Osteocyte (in vitro differentiated cells): ENCODE measurements around the gene OR8A1. TPM values are rescaled to one million over a fixed set of nuclear protein-coding genes. Genes with fewer than 3 reads are reported as not detected.

Experiments
- DNase-seq: peaks from one replicate; pipeline ENCODE4 v3.0.0; 2021; ENCODE audit warnings: mixed read lengths; ENCODE audit not compliant: unreplicated experiment; ENCODE audit errors: extremely low spot score
- H3K27ac Mint-ChIP-seq: one replicate; pipeline ENCODE4 v1.8.0; 2021; ENCODE audit warnings: mild to moderate bottlenecking, mixed read lengths; ENCODE audit not compliant: unreplicated experiment
- H3K27me3 Mint-ChIP-seq: one replicate; pipeline ENCODE4 v1.8.0; 2021; ENCODE audit warnings: mixed read lengths; ENCODE audit not compliant: unreplicated experiment
- H3K36me3 Mint-ChIP-seq: one replicate; pipeline ENCODE4 v1.8.0; 2021; ENCODE audit warnings: mixed read lengths; ENCODE audit not compliant: unreplicated experiment
- H3K4me1 Mint-ChIP-seq: one replicate; pipeline ENCODE4 v1.8.0; 2021; ENCODE audit warnings: mixed read lengths; ENCODE audit not compliant: unreplicated experiment
- H3K4me3 Mint-ChIP-seq: one replicate; pipeline ENCODE4 v1.8.0; 2021; ENCODE audit warnings: mild to moderate bottlenecking, moderate library complexity, mixed read lengths; ENCODE audit not compliant: unreplicated experiment
- H3K9me3 Mint-ChIP-seq: one replicate; pipeline ENCODE4 v1.8.0; 2021; ENCODE audit warnings: mixed read lengths; ENCODE audit not compliant: unreplicated experiment
- CTCF ChIP-seq: fragments of 200-600 bp; sonication (generic); IDR thresholded peaks from 2 replicates; pipeline ENCODE4 v1.5.0; 2021; ENCODE audit warnings: antibody characterized with exemption, mild to moderate bottlenecking, moderate library complexity
- total RNA-seq: library from RNA; stranded (reverse); gene quantifications from 2 replicates; pipeline ENCODE4 v1.2.1, GENCODE V29; 2021

OR8A1 gene
- total RNA-seq, 1 donor from 2014 or later = not detected

GRCh38 chr11:124536520-124536919 is 33.3 kb upstream of the OR8A1 start:
- Mint-ChIP-seq H3K27ac (no peak overlapping the region), H3K4me1 (no peaks in the 10 kb centered on the region)
- DNase-seq = no peak

DNA sequence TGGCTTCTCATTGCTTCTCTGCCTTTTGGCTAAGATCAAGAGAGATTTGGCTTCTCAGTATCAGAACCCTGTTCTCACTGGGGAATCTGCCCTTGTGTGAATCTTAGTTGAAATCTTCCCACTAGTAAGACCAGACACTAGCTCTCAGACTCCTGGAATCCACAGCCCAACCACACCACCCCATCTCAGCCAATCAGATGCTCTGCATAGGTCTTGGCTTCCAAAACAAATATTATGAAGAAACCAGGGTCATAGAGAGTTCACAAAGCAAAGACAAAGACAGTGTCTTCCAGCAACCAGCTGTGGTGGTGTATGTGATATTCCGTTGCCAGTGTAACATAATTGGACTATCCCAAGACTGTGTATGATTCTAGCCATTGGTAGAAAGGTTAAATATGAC is 31.8 kb upstream of the OR8A1 start:
- Mint-ChIP-seq H3K9me3 (no peaks in the 10 kb centered on the region), H3K4me3 (no peak overlapping the region), H3K4me1 (no peaks in the 10 kb centered on the region), H3K27ac (no peak overlapping the region), H3K27me3 (peaks cover 10% of the 10 kb centered on the region), H3K36me3 (no peaks in the 10 kb centered on the region)
- no peak for DNase-seq
- no peak for TF ChIP-seq CTCF

More at GRCh38 chr11:124536520-124536919, 33.3 kb upstream of the OR8A1 start:
- TF ChIP-seq CTCF = no peak
- no peaks in the 10 kb centered on the region for H3K36me3 Mint-ChIP-seq
- H3K4me3 Mint-ChIP-seq = no peak overlapping the region
- H3K27me3 Mint-ChIP-seq = peaks cover 7% of the 10 kb centered on the region
- no peaks in the 10 kb centered on the region for H3K9me3 Mint-ChIP-seq

- no peaks in the 10 kb centered on the region for H3K9me3 Mint-ChIP-seq
- H3K4me1 Mint-ChIP-seq = no peaks in the 10 kb centered on the region
- TF ChIP-seq CTCF = no peak
- no peaks in the 10 kb centered on the region for H3K36me3 Mint-ChIP-seq
- H3K4me3 Mint-ChIP-seq = no peak overlapping the region
- H3K27me3 Mint-ChIP-seq = peaks cover 18% of the 10 kb centered on the region
- no peak overlapping the region for H3K27ac Mint-ChIP-seq
- no peak for DNase-seq
These were observed 28.6 kb upstream of the OR8A1 start for GRCh38 chr11:124541204-124541603.

DNA sequence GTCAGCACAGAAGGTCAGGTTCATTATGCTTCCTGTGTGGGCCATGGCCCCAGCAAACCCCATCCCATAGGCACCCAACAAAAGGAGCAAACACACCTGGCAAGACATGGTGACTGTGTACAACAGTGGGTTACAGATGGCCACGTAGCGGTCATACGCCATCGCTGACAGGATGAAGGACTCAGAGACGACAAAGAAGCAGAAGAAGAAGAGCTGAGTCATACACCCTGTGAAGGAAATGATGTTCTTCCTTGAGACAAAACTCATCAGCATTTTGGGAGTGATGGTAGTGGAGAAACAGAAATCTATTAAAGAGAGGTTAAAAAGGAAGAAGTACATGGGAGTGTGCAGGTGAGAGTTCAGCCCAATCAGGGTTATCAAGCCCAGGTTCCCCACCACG is 26.7 kb upstream of the OR8A1 start:
- Mint-ChIP-seq H3K4me1 (no peaks in the 10 kb centered on the region), H3K4me3 (no peak overlapping the region), H3K27me3 (peaks cover 11% of the 10 kb centered on the region), H3K9me3 (no peaks in the 10 kb centered on the region), H3K27ac (no peak overlapping the region), H3K36me3 (no peaks in the 10 kb centered on the region)
- DNase-seq = no peak
- TF ChIP-seq CTCF = no peak

DNA sequence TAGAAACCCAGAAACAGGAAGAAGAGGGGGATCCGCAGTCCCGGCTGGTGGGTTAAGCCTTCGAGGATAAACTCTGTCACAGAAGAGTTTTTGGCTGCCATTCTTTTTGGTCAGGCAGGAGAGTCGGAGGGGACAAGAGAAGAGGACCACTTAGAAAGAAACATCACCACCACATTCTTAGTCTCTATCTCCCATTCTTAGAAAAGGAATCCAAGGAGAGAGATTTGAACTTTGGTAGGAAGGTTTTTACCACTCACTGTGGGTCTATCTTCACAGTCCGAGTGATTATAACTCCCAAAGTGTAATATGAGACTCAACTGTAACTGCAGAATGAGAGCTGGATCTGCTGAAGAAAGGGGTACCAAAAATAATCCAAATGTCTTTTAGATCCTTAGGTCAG is 26.2 kb upstream of the OR8A1 start, which contains the start of gene OR8B12:
Gene OR8B12 (minus strand): TSS at position 101 of the 400 bp plus-strand sequence. CDS start 0 bp downstream, at position 101.
- no peaks in the 10 kb centered on the region for H3K36me3 Mint-ChIP-seq
- peaks cover 11% of the 10 kb centered on the region for H3K27me3 Mint-ChIP-seq
- no peak within 1 kb of the TSS for H3K4me3 Mint-ChIP-seq
- DNase-seq = no peak
- no peaks in the 10 kb centered on the region for H3K4me1 Mint-ChIP-seq
- H3K9me3 Mint-ChIP-seq = no peaks in the 10 kb centered on the region
- no peak within 1 kb of the TSS for H3K27ac Mint-ChIP-seq
- no peak for TF ChIP-seq CTCF
